IMR-90 (cell line): ENCODE measurements around the gene H2BK1. TPM values are rescaled to one million over a fixed set of nuclear protein-coding genes. Genes with fewer than 3 reads are reported as not detected.

Source experiments
- ATAC-seq: fragments of 200-7000 bp; cut with Tn5 transposase; 2 replicates; pipeline ENCODE4 v1.9.1; 2020; ENCODE audit warnings: low read depth, mild to moderate bottlenecking, moderate library complexity
- BruUV-seq: library from RNA; stranded (reverse); fragments of 400-500 nt; replicated peaks from 2 replicates; lab custom pipeline; 2021; lab: Mats Ljungman, UMichigan
- CTCF ChIA-PET: fragments of 300-600 bp; formaldehyde crosslinking; extraction: SDS; loops from one replicate; lab custom pipeline; 2021; ENCODE audit warnings: antibody characterized with exemption; lab: Yijun Ruan, JAX
- POLR2A ChIA-PET: fragments of 300-600 bp; sonication (Branson Sonifier 250); formaldehyde crosslinking; loops from one replicate; lab custom pipeline; 2022; ENCODE audit warnings: antibody characterized with exemption; ENCODE audit not compliant: unreplicated experiment; lab: Charles Lee
- DNase-seq: peaks from one replicate; pipeline ENCODE4 v3.0.0; 2013
- H2AFZ ChIP-seq: replicated peaks from 2 replicates; pipeline ENCODE3; 2013; ENCODE audit warnings: low read length, mild to moderate bottlenecking; ENCODE audit not compliant: poor library complexity
- H2AK5ac ChIP-seq: 2 replicates; pipeline ENCODE4 v1.6.1; 2013; ENCODE audit warnings: low read depth, low read length, inconsistent platforms
- H2AK9ac ChIP-seq: replicated peaks from 2 replicates; pipeline ENCODE3; 2013; ENCODE audit warnings: mild to moderate bottlenecking, low read depth, low read length, moderate library complexity; ENCODE audit not compliant: poor library complexity
- H2BK120ac ChIP-seq: 2 replicates; pipeline ENCODE4 v1.6.1; 2013; ENCODE audit warnings: low read depth, low read length, inconsistent platforms
- H2BK15ac ChIP-seq: 3 replicates; pipeline ENCODE4 v1.6.1; 2013; ENCODE audit warnings: low read depth, low read length, inconsistent platforms
- H2BK20ac ChIP-seq: 2 replicates; pipeline ENCODE4 v1.6.1; 2013; ENCODE audit warnings: low read depth, mild to moderate bottlenecking, inconsistent platforms, low read length, moderate library complexity
- H2BK5ac ChIP-seq: 2 replicates; pipeline ENCODE4 v1.6.1; 2013; ENCODE audit warnings: mild to moderate bottlenecking, low read depth, low read length, inconsistent platforms; ENCODE audit not compliant: poor library complexity, severe bottlenecking
- H3K14ac ChIP-seq: replicated peaks from 2 replicates; pipeline ENCODE4 v1.6.1; 2013; ENCODE audit warnings: low read depth, low read length, inconsistent platforms
- H3K18ac ChIP-seq: 2 replicates; pipeline ENCODE4 v1.6.1; 2013; ENCODE audit warnings: low read depth, low read length, control low read depth
- H3K23ac ChIP-seq: 2 replicates; pipeline ENCODE4 v1.6.1; 2013; ENCODE audit warnings: low read depth, low read length, inconsistent platforms
- H3K27ac ChIP-seq: 2 replicates; pipeline ENCODE4 v1.5.1; 2013; ENCODE audit warnings: mild to moderate bottlenecking, control low read depth, low read length; ENCODE audit not compliant: insufficient read depth
- H3K27me3 ChIP-seq: 2 replicates; pipeline ENCODE4 v1.6.1; 2013; ENCODE audit warnings: low read length; ENCODE audit not compliant: control insufficient read depth, insufficient read depth
- H3K36me3 ChIP-seq: 2 replicates; pipeline ENCODE4 v1.6.1; 2013; ENCODE audit warnings: low read length, mixed read lengths; ENCODE audit not compliant: control insufficient read depth, insufficient read depth
- H3K4ac ChIP-seq: 2 replicates; pipeline ENCODE4 v1.6.1; 2013; ENCODE audit warnings: low read depth, low read length, inconsistent platforms
- H3K4me1 ChIP-seq: 2 replicates; pipeline ENCODE4 v1.6.1; 2013; ENCODE audit warnings: low read length, mixed read lengths; ENCODE audit not compliant: control insufficient read depth, insufficient read depth
- H3K4me2 ChIP-seq: 2 replicates; pipeline ENCODE4 v1.6.1; 2013; ENCODE audit warnings: low read depth, mild to moderate bottlenecking, control low read depth, low read length, moderate library complexity
- H3K4me3 ChIP-seq: 2 replicates; pipeline ENCODE4 v1.5.1; 2013; ENCODE audit warnings: low read depth, mild to moderate bottlenecking, control low read depth, low read length, moderate library complexity; ENCODE audit not compliant: insufficient read depth
- H3K56ac ChIP-seq: 2 replicates; pipeline ENCODE4 v1.6.1; 2013; ENCODE audit warnings: low read length, inconsistent platforms; ENCODE audit not compliant: insufficient read depth; ENCODE audit errors: extremely low read depth
- H3K79me1 ChIP-seq, 2 experiments: 2 replicates each; pipeline ENCODE4 v1.6.1; 2013; ENCODE audit warnings: low read length in 2 of 2, inconsistent platforms in 1 of 2, low read depth in 1 of 2
- H3K9ac ChIP-seq: 2 replicates; pipeline ENCODE4 v1.6.1; 2013; ENCODE audit warnings: low read depth, low read length, control low read depth
- H3K9me1 ChIP-seq: 2 replicates; pipeline ENCODE4 v1.6.1; 2013; ENCODE audit warnings: low read length, inconsistent platforms; ENCODE audit not compliant: insufficient read depth
- H3K9me3 ChIP-seq: 2 replicates; pipeline ENCODE4 v1.6.1; 2013; ENCODE audit warnings: low read length; ENCODE audit not compliant: control insufficient read depth, insufficient read depth
- H4K20me1 ChIP-seq: 2 replicates; pipeline ENCODE4 v1.6.1; 2013; ENCODE audit warnings: low read length, inconsistent platforms; ENCODE audit not compliant: insufficient read depth
- H4K5ac ChIP-seq: 2 replicates; pipeline ENCODE4 v1.6.1; 2013; ENCODE audit warnings: mild to moderate bottlenecking, low read depth, low read length, control low read depth
- H4K8ac ChIP-seq, 2 experiments: 2 replicates each; pipeline ENCODE4 v1.6.1; 2013; ENCODE audit warnings: low read depth in 2 of 2, low read length in 2 of 2, control low read depth in 1 of 2, inconsistent platforms in 1 of 2
- H4K91ac ChIP-seq: 2 replicates; pipeline ENCODE4 v1.6.1; 2013; ENCODE audit warnings: low read depth, low read length, inconsistent platforms; ENCODE audit not compliant: insufficient read depth
- BHLHE40 ChIP-seq: fragments of 150-350 bp; IDR thresholded peaks from 2 replicates; pipeline ENCODE4 v1.6.1; 2016; ENCODE audit warnings: mild to moderate bottlenecking, low read depth, low read length
- CEBPB ChIP-seq: IDR thresholded peaks from 2 replicates; pipeline ENCODE4 v1.6.1; 2012; ENCODE audit warnings: low read depth, low read length, improper control_type of control experiment
- CTCF ChIP-seq: conservative IDR thresholded peaks from 2 replicates; pipeline ENCODE4 v1.5.1; 2012; ENCODE audit warnings: mild to moderate bottlenecking, low read depth, low read length, improper control_type of control experiment
- ELK1 ChIP-seq: fragments of 150-350 bp; IDR thresholded peaks from 2 replicates; pipeline ENCODE4 v1.6.1; 2016; ENCODE audit warnings: low read depth, mild to moderate bottlenecking, low read length, moderate library complexity, borderline replicate concordance
- FOS ChIP-seq: fragments of 150-350 bp; IDR thresholded peaks from 2 replicates; pipeline ENCODE4 v1.6.1; 2016; ENCODE audit warnings: low read depth, low read length
- MAZ ChIP-seq: IDR thresholded peaks from 2 replicates; pipeline ENCODE4 v1.6.1; 2012; ENCODE audit warnings: low read depth, mild to moderate bottlenecking, low read length, improper control_type of control experiment, moderate library complexity, borderline replicate concordance
- NFE2L2 ChIP-seq: fragments of 150-350 bp; IDR thresholded peaks from 2 replicates; pipeline ENCODE4 v1.6.1; 2016; ENCODE audit warnings: low read depth, mild to moderate bottlenecking, low read length
- RAD21 ChIP-seq: IDR thresholded peaks from 2 replicates; pipeline ENCODE4 v1.6.1; 2012; ENCODE audit warnings: low read length, improper control_type of control experiment
- RCOR1 ChIP-seq: IDR thresholded peaks from 2 replicates; pipeline ENCODE4 v1.6.1; 2012; ENCODE audit warnings: mild to moderate bottlenecking, low read length, improper control_type of control experiment; ENCODE audit not compliant: insufficient replicate concordance
- RFX5 ChIP-seq: IDR thresholded peaks from 2 replicates; pipeline ENCODE4 v1.8.0; 2012; ENCODE audit warnings: low read depth, mild to moderate bottlenecking, low read length, moderate library complexity
- SMC3 ChIP-seq: fragments of 150-350 bp; IDR thresholded peaks from 2 replicates; pipeline ENCODE4 v1.6.1; 2016; ENCODE audit warnings: low read depth, mild to moderate bottlenecking, antibody characterized with exemption, low read length, moderate library complexity
- USF2 ChIP-seq: fragments of 150-350 bp; IDR thresholded peaks from 2 replicates; pipeline ENCODE4 v1.6.1; 2017; ENCODE audit warnings: mild to moderate bottlenecking, antibody characterized with exemption, low read length, low read depth
- WGBS, 2 experiments: methylation state at CpG; one replicate each; pipeline versions ENCODE4 v1.1.5 to v1.1.7; 2013; ENCODE audit warnings: missing lambda C conversion rate in 2 of 2; ENCODE audit not compliant: insufficient read length in 1 of 2; ENCODE audit errors: extremely low coverage in 2 of 2; 5-methylcytosine and 5-hydroxymethylcytosine counted together
- dilution Hi-C: fragments of 300-500 bp; cut with HindIII; formaldehyde crosslinking; loops from one replicate; pipeline ENCODE4 v1.14.3; 2018; ENCODE audit warnings: low sequenced_read_pairs; ENCODE audit not compliant: unreplicated experiment
- in situ Hi-C: fragments of 300-500 bp; cut with MboI; formaldehyde crosslinking; loops from 3 replicates; pipeline ENCODE4 v1.14.3; 2019; ENCODE audit warnings: low sequenced_read_pairs, inconsistent platforms, mixed read lengths
- intact Hi-C: fragments of 100-400 bp; cut with micrococcal nuclease; formaldehyde crosslinking; loops from 2 replicates; pipeline ENCODE4 v1.10.0; 2022
- polyA plus RNA-seq, 3 experiments: library from polyadenylated mRNA; depleted of rRNA; stranded (reverse); fragments of >200 nt; gene quantifications; 2 replicates each; pipeline ENCODE4 v1.2.3, GENCODE V29; 2012; ENCODE audit warnings: low replicate concordance in 1 of 3
- total RNA-seq: library from RNA; depleted of rRNA; stranded (reverse); fragments of >200 nt; gene quantifications from 2 replicates; pipeline ENCODE4 v1.2.3, GENCODE V29; 2012

H2BK1 gene
- total and polyA plus RNA-seq, 2 of the 4 experiments (the other 2 are of a cell fraction) = not detected

- no peak overlapping the region for H3K18ac ChIP-seq
- H4K5ac ChIP-seq = no peak overlapping the region
- H3K4me2 ChIP-seq = no peak overlapping the region
- no peak overlapping the region for H2AK9ac ChIP-seq
- ChIA-PET CTCF (no interaction called here), POLR2A (no interaction called here)
- H3K27ac ChIP-seq = no peak overlapping the region
- peaks cover 76% of the 10 kb centered on the region for H3K27me3 ChIP-seq
- H3K36me3 ChIP-seq = no peaks in the 10 kb centered on the region
- no peak overlapping the region for H3K23ac ChIP-seq
- no peak overlapping the region for H2BK15ac ChIP-seq
- H2AFZ ChIP-seq = no peak overlapping the region
- H2BK120ac ChIP-seq = no peak overlapping the region
- H3K56ac ChIP-seq = no peak overlapping the region
- no peak overlapping the region for H3K14ac ChIP-seq
- DNase-seq (no peak), ATAC-seq (no peak)
- no peaks in the 10 kb centered on the region for H4K20me1 ChIP-seq
- no peaks in the 10 kb centered on the region for H3K9me1 ChIP-seq
- no peak overlapping the region for H4K8ac ChIP-seq
- TF ChIP-seq ELK1 (no peak), BHLHE40 (no peak), USF2 (no peak), NFE2L2 (no peak), SMC3 (no peak), FOS (no peak), MAZ (no peak), CTCF (no peak), RAD21 (no peak), RCOR1 (no peak), CEBPB (no peak), RFX5 (no peak)
- BruUV-seq = no TSS peak
- H4K91ac ChIP-seq = no peak overlapping the region
- H2AK5ac ChIP-seq = no peak overlapping the region
- intact Hi-C loops (no loop called here), in situ Hi-C loops (no loop called here), dilution Hi-C loops (no loop called here)
- H3K4ac ChIP-seq = no peak overlapping the region
- no peak overlapping the region for H3K4me3 ChIP-seq
- no peak overlapping the region for H3K9ac ChIP-seq
- no peaks in the 10 kb centered on the region for H3K4me1 ChIP-seq
- no peak overlapping the region for H2BK20ac ChIP-seq
- WGBS, 2 experiments = no CpG with 5 or more reads among the region's 4 CpGs
- no peaks in the 10 kb centered on the region for H3K9me3 ChIP-seq
- H3K79me1 ChIP-seq = no peaks in the 10 kb centered on the region
- H2BK5ac ChIP-seq = no peak overlapping the region
These were observed 21.2 kb downstream of the H2BK1 start for GRCh38 chr7:151189038-151189437.
